MM.1S (cell line): Measurements from ENCODE around the gene A4GALT.

Experiments used
- EZH2 ChIP-seq: fragments of 300-600 bp; sonication (generic); optimal IDR thresholded peaks from 2 replicates; pipeline ENCODE3; 2017; ENCODE audit warnings: low read depth, mild to moderate bottlenecking, antibody characterized with exemption, low read length, mixed read lengths
- EZH2phosphoT487 ChIP-seq: fragments of 300-600 bp; sonication (generic); IDR thresholded peaks from 2 replicates; pipeline ENCODE4 v1.6.1; 2018; ENCODE audit warnings: antibody characterized with exemption, low read length
- TF ChIP-seq, protein P1 (sequence below): fragments of 300-600 bp; sonication (generic); IDR thresholded peaks from 2 replicates; pipeline ENCODE4 v1.5.1; 2016; ENCODE audit warnings: antibody characterized with exemption, low read length, mixed read lengths

GRCh38 chr22:42678894-42679293 lies 41.8 kb downstream of the A4GALT start:
- TF ChIP-seq, protein P1, sequence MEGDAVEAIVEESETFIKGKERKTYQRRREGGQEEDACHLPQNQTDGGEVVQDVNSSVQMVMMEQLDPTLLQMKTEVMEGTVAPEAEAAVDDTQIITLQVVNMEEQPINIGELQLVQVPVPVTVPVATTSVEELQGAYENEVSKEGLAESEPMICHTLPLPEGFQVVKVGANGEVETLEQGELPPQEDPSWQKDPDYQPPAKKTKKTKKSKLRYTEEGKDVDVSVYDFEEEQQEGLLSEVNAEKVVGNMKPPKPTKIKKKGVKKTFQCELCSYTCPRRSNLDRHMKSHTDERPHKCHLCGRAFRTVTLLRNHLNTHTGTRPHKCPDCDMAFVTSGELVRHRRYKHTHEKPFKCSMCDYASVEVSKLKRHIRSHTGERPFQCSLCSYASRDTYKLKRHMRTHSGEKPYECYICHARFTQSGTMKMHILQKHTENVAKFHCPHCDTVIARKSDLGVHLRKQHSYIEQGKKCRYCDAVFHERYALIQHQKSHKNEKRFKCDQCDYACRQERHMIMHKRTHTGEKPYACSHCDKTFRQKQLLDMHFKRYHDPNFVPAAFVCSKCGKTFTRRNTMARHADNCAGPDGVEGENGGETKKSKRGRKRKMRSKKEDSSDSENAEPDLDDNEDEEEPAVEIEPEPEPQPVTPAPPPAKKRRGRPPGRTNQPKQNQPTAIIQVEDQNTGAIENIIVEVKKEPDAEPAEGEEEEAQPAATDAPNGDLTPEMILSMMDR: no peak
- TF ChIP-seq EZH2 (no peak), EZH2phosphoT487 (no peak)
